ENCODE results near the gene DIPK1C. TPM values are rescaled to one million over a fixed set of nuclear protein-coding genes. Genes with fewer than 3 reads are reported as not detected.

The DIPK1C gene
- total and polyA plus RNA-seq, 8 donors: 0.12 to 0.25 (median 0.16) TPM; not detected in 5

- FAIRE-seq (no peak), ATAC-seq (no peak), DNase-seq (no peak)
- H3K27me3 ChIP-seq: peaks cover 0 to 3% (median 0%) of the 10 kb centered on the region in 4 donors
- no peaks in the 10 kb centered on the region for H3K36me3 ChIP-seq
- no peaks in the 10 kb centered on the region for H3K9me3 ChIP-seq
- H3K4me3 ChIP-seq: no peak overlapping the region
- intact Hi-C loops (cut with DNase I): no loop called here
- H3K27ac ChIP-seq: no peak overlapping the region
- WGBS, 2 donors: 22 to 38% methylated on average over 2 of the region's 2 CpGs
- H3K4me1 ChIP-seq: no peaks in the 10 kb centered on the region
- no peak for TF ChIP-seq CTCF (IDR thresholded peaks at IDR 0.05)
Measured at GRCh38 chr18:74407888-74408287, 49.2 kb downstream of the DIPK1C start.

GRCh38 chr18:74402806-74403433 lies 54.2 kb downstream of the DIPK1C start:
- no peak overlapping the region for H3K4me3 ChIP-seq
- ATAC-seq: no peak
- 85 to 87% methylated on average over 9 of the region's 9 CpGs for whole genome bisulfite sequencing, 2 donors
- H3K27ac ChIP-seq: no peak overlapping the region
- no peaks in the 10 kb centered on the region for H3K36me3 ChIP-seq
- no peaks in the 10 kb centered on the region for H3K27me3 ChIP-seq
- TF ChIP-seq CTCF (IDR thresholded peaks at IDR 0.05): no peak
- no peaks in the 10 kb centered on the region for H3K9me3 ChIP-seq
- FAIRE-seq: no peak
- intact Hi-C loops (cut with DNase I): no loop called here
- H3K4me1 ChIP-seq: no peaks in the 10 kb centered on the region
- DNase-seq: no peak

- no peaks in the 10 kb centered on the region for H3K27me3 ChIP-seq
- no peaks in the 10 kb centered on the region for H3K9me3 ChIP-seq
- 75 to 80% methylated on average over 4 of the region's 4 CpGs for WGBS, 2 donors
- H3K4me1 ChIP-seq: peaks cover 0 to 5% (median 3%) of the 10 kb centered on the region in 3 donors
- H3K4me3 ChIP-seq: no peak overlapping the region
- intact Hi-C loops (cut with DNase I): no loop called here
- DNase-seq (no peak), ATAC-seq (no peak), FAIRE-seq (no peak)
- no peak for TF ChIP-seq CTCF (IDR thresholded peaks at IDR 0.05)
- H3K36me3 ChIP-seq: no peaks in the 10 kb centered on the region
- no peak overlapping the region for H3K27ac ChIP-seq
Measured at GRCh38 chr18:74400813-74401212, 56.3 kb downstream of the DIPK1C start.

- H3K4me1 ChIP-seq: peaks cover 0 to 6% (median 3%) of the 10 kb centered on the region in 3 donors
- H3K36me3 ChIP-seq: no peaks in the 10 kb centered on the region
- no peak overlapping the region for H3K27ac ChIP-seq
- ATAC-seq (peak in 2 of 4 donors; percentile 38 to 42), FAIRE-seq (no peak), DNase-seq (no peak)
- TF ChIP-seq CTCF (IDR thresholded peaks at IDR 0.05): no peak
- WGBS, 2 donors: 49 to 55% methylated on average over 14 of the region's 14 CpGs
- intact Hi-C loops (cut with DNase I): no loop called here
- H3K9me3 ChIP-seq: no peaks in the 10 kb centered on the region
- no peaks in the 10 kb centered on the region for H3K27me3 ChIP-seq
- H3K4me3 ChIP-seq: no peak overlapping the region
Measured at GRCh38 chr18:74399091-74399887, 57.8 kb downstream of the DIPK1C start.

GRCh38 chr18:74397572-74397971 lies 59.5 kb downstream of the DIPK1C start:
- TF ChIP-seq CTCF (IDR thresholded peaks at IDR 0.05): no peak
- peaks cover 0 to 6% (median 3%) of the 10 kb centered on the region in 3 donors for H3K4me1 ChIP-seq
- H3K27ac ChIP-seq: no peak overlapping the region
- H3K27me3 ChIP-seq: no peaks in the 10 kb centered on the region
- no peak for ATAC-seq
- H3K4me3 ChIP-seq: no peak overlapping the region
- H3K9me3 ChIP-seq: no peaks in the 10 kb centered on the region
- WGBS, 2 donors: 72 to 79% methylated on average over 7 of the region's 7 CpGs
- intact Hi-C loops (cut with DNase I): no loop called here
- FAIRE-seq: no peak
- no peak for DNase-seq
- H3K36me3 ChIP-seq: no peaks in the 10 kb centered on the region

Measured in pancreas (tissue), 10 donors.